ENCODE measurements around the gene L3MBTL4.

DNA sequence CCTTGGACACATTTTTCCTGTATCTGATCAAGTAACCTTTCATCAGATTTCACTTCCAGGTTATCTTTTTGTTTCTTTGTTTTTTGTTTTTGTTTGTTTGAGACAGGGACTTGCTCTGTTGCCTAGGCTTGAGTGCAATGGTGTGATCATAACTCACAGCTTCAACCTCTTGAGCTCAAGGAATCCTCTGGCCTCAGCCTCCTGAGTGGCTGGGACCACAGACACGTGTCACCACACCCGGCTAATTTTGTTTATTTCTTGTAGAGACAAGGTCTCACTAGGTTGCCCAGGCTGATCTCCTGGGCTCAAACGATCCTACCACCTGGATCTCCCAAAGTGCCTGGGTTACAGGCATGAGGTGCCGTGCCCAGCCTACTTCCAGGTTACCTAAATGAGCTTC is 124.9 kb downstream of the L3MBTL4 start:
- TF ChIP-seq CTCF (IDR thresholded peaks at IDR 0.05) (no peak), POLR2A (IDR thresholded peaks at IDR 0.05) (no peak), EP300 (IDR thresholded peaks at IDR 0.05) (no peak), POLR2AphosphoS5 (IDR thresholded peaks at IDR 0.05) (no peak)

All from sigmoid colon (tissue), 4 donors.